K562 (cell line): ENCODE measurements around the gene IP6K1. TPM values are rescaled to one million over a fixed set of nuclear protein-coding genes. Genes with fewer than 3 reads are reported as not detected.
A peak's percentile ranks its signal among the peaks of the same experiment; 100 is the strongest.

Experiments used
- C11orf30 ChIP-seq: fragments of 450-650 bp; IDR thresholded peaks from 2 replicates; pipeline ENCODE4 v1.6.1; 2016; ENCODE audit warnings: low read depth, mild to moderate bottlenecking
- CHCHD3 ChIP-seq: fragments of 250-450 bp; sonication (Bioruptor Pico); IDR thresholded peaks from 2 replicates; pipeline ENCODE4 v2.1.2; 2022; ENCODE audit warnings: mild to moderate bottlenecking
- CTCFL ChIP-seq: IDR thresholded peaks from 2 replicates; pipeline ENCODE4 v1.6.1; 2011; ENCODE audit warnings: borderline replicate concordance, low read depth, mild to moderate bottlenecking, moderate library complexity, low read length; ENCODE audit not compliant: insufficient read depth, poor library complexity, severe bottlenecking
- ELF4 ChIP-seq: fragments of 450-650 bp; formaldehyde crosslinking; IDR thresholded peaks from 2 replicates; pipeline ENCODE4 v1.4.0; 2022; ENCODE audit warnings: missing genetic modification characterization
- ETV5 ChIP-seq: sonication (generic); formaldehyde crosslinking; IDR thresholded peaks from 2 replicates; pipeline ENCODE4 v1.4.0; 2020; ENCODE audit warnings: low read depth, mild to moderate bottlenecking, missing genetic modification reagents
- FIP1L1 ChIP-seq: fragments of 200-400 bp; formaldehyde crosslinking; IDR thresholded peaks from 2 replicates; pipeline ENCODE4 v1.6.1; 2018; ENCODE audit warnings: mild to moderate bottlenecking, low read depth, low read length; ENCODE audit not compliant: poor library complexity, severe bottlenecking
- HES1 ChIP-seq: fragments of 450-650 bp; IDR thresholded peaks from 2 replicates; pipeline ENCODE4 v1.6.1; 2016; ENCODE audit warnings: low read depth, mild to moderate bottlenecking, moderate library complexity
- MYC ChIP-seq, 2 experiments: fragments of 250-450 bp in 1 of 2; sonication (Bioruptor Pico) in 1 of 2; IDR thresholded peaks; 2 replicates each; pipeline versions ENCODE4 v1.5.1 to v1.6.1; 2012 to 2021; ENCODE audit warnings: low read depth in 2 of 2, borderline replicate concordance in 1 of 2, improper control_type of control experiment in 1 of 2, low read length in 1 of 2, mild to moderate bottlenecking in 1 of 2, moderate library complexity in 1 of 2
- PCBP1 ChIP-seq: fragments of 200-400 bp; formaldehyde crosslinking; IDR thresholded peaks from 2 replicates; pipeline ENCODE4 v1.6.1; 2018; ENCODE audit warnings: mild to moderate bottlenecking, low read depth, low read length; ENCODE audit not compliant: poor library complexity, severe bottlenecking
- RBBP5 ChIP-seq: fragments of 200-600 bp; sonication (generic); IDR thresholded peaks from 2 replicates; pipeline ENCODE4 v1.6.1; 2012; ENCODE audit warnings: borderline replicate concordance, mild to moderate bottlenecking, low read length, control low read depth, inconsistent platforms; ENCODE audit not compliant: insufficient read depth, poor library complexity, severe bottlenecking
- TEAD4 ChIP-seq, 2 experiments: sonication (generic) in 1 of 2; formaldehyde crosslinking in 1 of 2; IDR thresholded peaks; 2 replicates each; pipeline versions ENCODE4 v1.6.1 to v1.8.0; 2012 to 2022; ENCODE audit warnings: borderline replicate concordance in 1 of 2, inconsistent platforms in 1 of 2, low read length in 1 of 2, mild to moderate bottlenecking in 1 of 2, missing genetic modification reagents in 1 of 2
- TFAP4 ChIP-seq: sonication (generic); formaldehyde crosslinking; IDR thresholded peaks from 2 replicates; pipeline ENCODE4 v1.8.0; 2022; ENCODE audit warnings: missing genetic modification reagents, mild to moderate bottlenecking, moderate library complexity, borderline replicate concordance
- ZNF133 ChIP-seq: fragments of 250-450 bp; sonication (Bioruptor Pico); IDR thresholded peaks from 2 replicates; pipeline ENCODE4 v1.4.0; 2020; ENCODE audit warnings: mild to moderate bottlenecking
- ZNF175 ChIP-seq: fragments of 200-800 bp; sonication (Bioruptor generic); IDR thresholded peaks from 2 replicates; pipeline ENCODE4 v1.6.1; 2016; ENCODE audit warnings: low read depth, mild to moderate bottlenecking, missing genetic modification characterization, missing compliant biosample characterization
- ZNF589 ChIP-seq: fragments of 200-800 bp; sonication (Bioruptor generic); IDR thresholded peaks from 2 replicates; pipeline ENCODE4 v1.6.1; 2016; ENCODE audit warnings: low read depth, missing genetic modification characterization, missing compliant biosample characterization
- polyA plus RNA-seq, 8 experiments: library from polyadenylated mRNA; depleted of rRNA in 4 of 8; stranded (reverse) in 5 of 8; unstranded in 3 of 8; fragments of >200 nt; fragmentation: Nextera tagmentation in 2 of 8; fragmentation: Illumina TruSeq in 1 of 8; extraction: Ambion mirVana in 2 of 8; extraction: Trizol in 1 of 8; gene quantifications; 2 replicates each; pipeline versions ENCODE4 v1.2.1 to v1.2.3, GENCODE V29; 2011 to 2014; ENCODE audit warnings: inconsistent platforms in 1 of 8, missing spikeins in 1 of 8
- total RNA-seq, 7 experiments: library from RNA; depleted of rRNA in 6 of 7; stranded (reverse); fragments of >200 nt in 6 of 7; fragmentation: Illumina TruSeq in 2 of 7; extraction: Trizol in 2 of 7; gene quantifications; 2 replicates each; pipeline versions ENCODE4 v1.2.1 to v1.2.3, GENCODE V29; 2011 to 2021; ENCODE audit warnings: low replicate concordance in 1 of 7

Gene IP6K1
- total and polyA plus RNA-seq, 9 of the 15 experiments (the other 6 are each of a cell fraction or from before 2014, with no cell fraction given), result 0.46 to 29.2 (median 13.1) TPM

GRCh38 chr3:49689046-49689907 lies 97.1 kb downstream of the IP6K1 start, which contains the start of the genes MST1 and RNF123 (continued):
- TF ChIP-seq HES1 (no peak), TEAD4 (IDR thresholded peaks at IDR 0.05; ENCODE audit: low read length) (peak; percentile 55; the same call in 1 of the 2 replicates), TEAD4 (CRISPR knock-in tag; IDR thresholded peaks at IDR 0.05; ENCODE audit: borderline replicate concordance) (no peak), ELF4 (CRISPR knock-in tag) (peak; percentile 60; the same call in 1 of the 2 replicates), MYC (IDR thresholded peaks at IDR 0.05; ENCODE audit: low read depth, low read length) (no peak), MYC (CRISPR knock-in tag; IDR thresholded peaks at IDR 0.05; ENCODE audit: borderline replicate concordance, low read depth) (0 out of 2 replicates have a peak, but pooled peaks have one; percentile 40), PCBP1 (no peak), TFAP4 (peak; percentile 86), ZNF133 (CRISPR knock-in tag) (no peak), ZNF589 (no peak), CHCHD3 (no peak), CTCFL (peak; percentile 77), C11orf30 (peak; percentile 78), FIP1L1 (peak; percentile 54), ZNF175 (CRISPR knock-in tag) (no peak), RBBP5 (peak; percentile 85), ETV5 (CRISPR knock-in tag) (peak; percentile 59; the same call in 1 of the 2 replicates)
